GM12891 (cell line): ENCODE results near the gene COX6B2.

ENCODE experiments used
- POLR2AphosphoS5 ChIP-seq: IDR thresholded peaks from 2 replicates; pipeline ENCODE4 v1.6.1; 2011; ENCODE audit warnings: low read depth, low read length, control low read depth
- TAF1 ChIP-seq: IDR thresholded peaks from 2 replicates; pipeline ENCODE4 v1.6.1; 2011; ENCODE audit warnings: low read depth, low read length, control low read depth

DNA sequence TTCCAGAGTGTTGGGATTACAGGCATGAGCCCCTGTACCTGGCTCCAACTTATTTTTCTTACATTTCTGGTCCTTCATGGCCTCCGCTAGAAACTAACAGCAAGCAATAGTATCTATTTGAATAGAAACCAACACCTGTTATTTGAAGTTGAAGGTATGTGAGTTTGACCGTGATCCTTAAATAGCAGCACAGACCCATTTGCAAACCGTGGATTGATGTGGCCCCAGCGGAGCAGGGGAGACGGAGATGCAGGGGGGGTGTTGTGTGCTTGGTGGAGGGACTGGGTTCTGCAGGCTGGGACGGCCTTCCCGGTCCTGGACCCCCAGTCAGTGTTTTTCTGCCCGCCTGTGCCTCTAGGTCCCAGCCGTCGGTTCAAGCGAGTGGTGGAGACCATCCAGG is 46.2 kb downstream of the COX6B2 start:
- TF ChIP-seq POLR2AphosphoS5 (no peak), TAF1 (no peak)
